SK-N-MC (cell line): ENCODE data around the gene KLHL29.

Experiments used
- DNase-seq: peaks from one replicate; pipeline ENCODE4 v3.0.0-alpha.2; 2011; ENCODE audit warnings: low read depth, low spot score
- H3K27ac ChIP-seq: fragments of 200-600 bp; sonication (generic); 2 replicates; pipeline ENCODE4 v1.5.1; 2016; ENCODE audit warnings: mixed run types
- H3K36me3 ChIP-seq: fragments of 200-600 bp; sonication (generic); 2 replicates; pipeline ENCODE4 v1.6.1; 2017; ENCODE audit warnings: antibody characterized with exemption, low read length, mixed read lengths; ENCODE audit not compliant: insufficient read depth
- H3K4me3 ChIP-seq: fragments of 200-600 bp; sonication (generic); 2 replicates; pipeline ENCODE4 v1.5.1; 2016
- H3K9ac ChIP-seq: fragments of 200-600 bp; sonication (generic); 2 replicates; pipeline ENCODE4 v1.8.0; 2017; ENCODE audit warnings: mixed run types, mixed read lengths; ENCODE audit not compliant: insufficient read length
- H3K9me3 ChIP-seq: fragments of 200-600 bp; sonication (generic); 2 replicates; pipeline ENCODE4 v1.6.1; 2017; ENCODE audit warnings: low read depth, mild to moderate bottlenecking, antibody characterized with exemption, low read length, moderate library complexity, mixed read lengths
- EZH2 ChIP-seq: fragments of 200-600 bp; sonication (generic); IDR thresholded peaks from one replicate; pipeline ENCODE4 v1.6.1; 2017; ENCODE audit warnings: antibody characterized with exemption
- FOXP2 ChIP-seq: optimal IDR thresholded peaks from 2 replicates; pipeline ENCODE3; 2011; ENCODE audit warnings: mild to moderate bottlenecking, moderate library complexity; ENCODE audit not compliant: insufficient read depth; ENCODE audit errors: extremely low read length, control extremely low read depth
- POLR2AphosphoS5 ChIP-seq: IDR thresholded peaks from 2 replicates; pipeline ENCODE4 v1.6.1; 2012; ENCODE audit warnings: mild to moderate bottlenecking, low read depth, low read length, borderline replicate concordance

The KLHL29 gene

GRCh38 chr2:23618794-23619530 is 234.0 kb downstream of the KLHL29 start:
- Histone ChIP-seq H3K36me3 (no peaks in the 10 kb centered on the region), H3K9me3 (no peaks in the 10 kb centered on the region), H3K4me3 (no peak overlapping the region), H3K9ac (no peak overlapping the region), H3K27ac (no peak overlapping the region)
- no peak for DNase-seq
- TF ChIP-seq POLR2AphosphoS5 = no peak
- no peak for TF ChIP-seq FOXP2
- no peak for TF ChIP-seq EZH2

- no peak overlapping the region for H3K27ac ChIP-seq
- H3K4me3 ChIP-seq = no peak overlapping the region
- no peaks in the 10 kb centered on the region for H3K36me3 ChIP-seq
- H3K9me3 ChIP-seq = no peaks in the 10 kb centered on the region
- H3K9ac ChIP-seq = no peak overlapping the region
- no peak for TF ChIP-seq POLR2AphosphoS5
- TF ChIP-seq FOXP2 = no peak
- no peak for TF ChIP-seq EZH2
- DNase-seq = no peak
These were observed 235.0 kb downstream of the KLHL29 start for GRCh38 chr2:23619941-23620340.

- H3K36me3 ChIP-seq = no peaks in the 10 kb centered on the region
- TF ChIP-seq POLR2AphosphoS5 = no peak
- TF ChIP-seq EZH2 = no peak
- no peak for TF ChIP-seq FOXP2
- H3K9ac ChIP-seq = no peak overlapping the region
- H3K9me3 ChIP-seq = no peaks in the 10 kb centered on the region
- DNase-seq = no peak
- H3K4me3 ChIP-seq = no peak overlapping the region
- H3K27ac ChIP-seq = no peak overlapping the region
These were observed 235.9 kb downstream of the KLHL29 start for GRCh38 chr2:23620841-23621341.

DNA sequence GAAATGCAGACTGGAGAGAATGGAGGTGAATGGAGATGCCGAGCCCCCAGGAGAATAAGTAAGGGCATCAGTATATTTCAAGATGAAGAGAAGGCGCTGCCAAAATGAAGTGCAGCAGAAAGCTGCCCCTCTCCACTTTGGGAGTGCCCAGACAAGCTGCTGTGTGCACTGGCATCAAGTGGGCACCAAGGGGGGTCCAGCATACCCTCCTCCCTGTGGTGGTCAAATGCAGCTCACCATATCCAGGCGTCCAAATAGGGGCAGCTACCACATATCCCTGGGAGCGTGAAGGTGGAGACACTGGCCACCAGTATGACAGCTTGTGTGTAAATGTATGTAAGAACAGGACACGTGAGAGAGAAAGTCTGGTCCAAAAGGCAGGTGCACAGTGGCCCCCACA is 236.6 kb downstream of the KLHL29 start:
- Histone ChIP-seq H3K9ac (no peak overlapping the region), H3K36me3 (no peaks in the 10 kb centered on the region), H3K4me3 (no peak overlapping the region), H3K9me3 (no peaks in the 10 kb centered on the region), H3K27ac (no peak overlapping the region)
- TF ChIP-seq FOXP2 (no peak), EZH2 (no peak), POLR2AphosphoS5 (no peak)
- no peak for DNase-seq

- no peak overlapping the region for H3K27ac ChIP-seq
- TF ChIP-seq FOXP2 (no peak), POLR2AphosphoS5 (no peak), EZH2 (no peak)
These were observed 237.5 kb downstream of the KLHL29 start for GRCh38 chr2:23622466-23622865.

GRCh38 chr2:23622966-23623675 is 238.1 kb downstream of the KLHL29 start:
- Histone ChIP-seq H3K9ac (no peak overlapping the region), H3K4me3 (no peak overlapping the region), H3K9me3 (no peaks in the 10 kb centered on the region), H3K27ac (no peak overlapping the region), H3K36me3 (no peaks in the 10 kb centered on the region)
- DNase-seq = no peak
- TF ChIP-seq POLR2AphosphoS5 (no peak), FOXP2 (no peak), EZH2 (no peak)

More at GRCh38 chr2:23622466-23622865, 237.5 kb downstream of the KLHL29 start:
- no peaks in the 10 kb centered on the region for H3K9me3 ChIP-seq
- H3K9ac ChIP-seq = no peak overlapping the region
- DNase-seq = no peak
- no peak overlapping the region for H3K4me3 ChIP-seq
- no peaks in the 10 kb centered on the region for H3K36me3 ChIP-seq

DNA sequence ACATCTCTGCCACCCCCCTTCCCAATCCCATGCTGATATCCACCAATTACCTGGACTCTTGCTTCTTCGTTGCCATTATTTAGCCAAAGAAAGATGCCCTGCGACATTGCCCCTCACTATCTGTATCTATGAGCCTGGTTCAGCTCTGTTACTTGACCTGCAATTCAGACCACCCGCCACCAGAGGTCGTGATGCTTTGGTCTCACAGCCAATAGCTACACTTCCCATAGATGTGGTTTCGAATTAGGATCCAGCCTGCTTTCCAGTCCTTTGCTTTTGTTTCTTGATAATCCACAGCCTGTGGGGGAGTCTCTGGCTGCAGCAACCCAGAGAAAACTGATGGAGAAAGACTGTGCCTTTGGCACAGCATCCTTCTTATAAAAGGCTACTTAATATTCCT is 239.4 kb downstream of the KLHL29 start:
- no peaks in the 10 kb centered on the region for H3K9me3 ChIP-seq
- no peak overlapping the region for H3K4me3 ChIP-seq
- TF ChIP-seq POLR2AphosphoS5 = no peak
- no peak for TF ChIP-seq FOXP2
- no peak for TF ChIP-seq EZH2
- no peak overlapping the region for H3K9ac ChIP-seq
- no peak overlapping the region for H3K27ac ChIP-seq
- no peak for DNase-seq
- H3K36me3 ChIP-seq = no peaks in the 10 kb centered on the region

DNA sequence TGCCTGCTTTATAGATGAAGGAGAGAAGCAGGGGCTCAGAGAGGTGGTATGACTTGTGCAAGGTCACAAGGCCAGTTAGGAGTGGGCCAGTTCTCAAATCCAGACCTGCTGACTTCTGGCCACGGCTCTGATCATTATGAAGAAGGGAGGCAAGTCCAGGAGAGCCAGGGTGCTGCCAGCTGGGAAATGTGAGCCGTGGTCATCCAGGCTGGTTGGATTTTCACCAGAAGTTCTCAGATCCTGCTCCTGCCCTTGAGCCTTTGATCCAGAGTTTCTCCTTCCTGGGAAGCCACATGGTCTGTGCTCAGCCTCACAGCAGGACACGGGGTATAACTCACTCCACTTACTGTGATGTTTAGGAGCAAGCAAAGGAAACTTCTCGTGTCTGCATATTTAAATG is 239.9 kb downstream of the KLHL29 start:
- Histone ChIP-seq H3K27ac (no peak overlapping the region), H3K9ac (no peak overlapping the region), H3K36me3 (no peaks in the 10 kb centered on the region), H3K9me3 (no peaks in the 10 kb centered on the region), H3K4me3 (no peak overlapping the region)
- DNase-seq = no peak
- no peak for TF ChIP-seq FOXP2
- no peak for TF ChIP-seq POLR2AphosphoS5
- no peak for TF ChIP-seq EZH2
